NOMO-1 treated with dmso at 0.1 percent for 144 hours (cell line): ENCODE measurements around the gene PER2.
"Not testable (repeated sequence)": the region's sequence is repeated elsewhere in the genome, so short reads cannot be mapped to it uniquely, and the experiment has no call there.

ENCODE experiments used
- DNase-seq: peaks from one replicate; lab custom pipeline; 2025; ENCODE audit not compliant: unreplicated experiment; lab: John Stamatoyannopoulos, UW

PER2 gene

DNA sequence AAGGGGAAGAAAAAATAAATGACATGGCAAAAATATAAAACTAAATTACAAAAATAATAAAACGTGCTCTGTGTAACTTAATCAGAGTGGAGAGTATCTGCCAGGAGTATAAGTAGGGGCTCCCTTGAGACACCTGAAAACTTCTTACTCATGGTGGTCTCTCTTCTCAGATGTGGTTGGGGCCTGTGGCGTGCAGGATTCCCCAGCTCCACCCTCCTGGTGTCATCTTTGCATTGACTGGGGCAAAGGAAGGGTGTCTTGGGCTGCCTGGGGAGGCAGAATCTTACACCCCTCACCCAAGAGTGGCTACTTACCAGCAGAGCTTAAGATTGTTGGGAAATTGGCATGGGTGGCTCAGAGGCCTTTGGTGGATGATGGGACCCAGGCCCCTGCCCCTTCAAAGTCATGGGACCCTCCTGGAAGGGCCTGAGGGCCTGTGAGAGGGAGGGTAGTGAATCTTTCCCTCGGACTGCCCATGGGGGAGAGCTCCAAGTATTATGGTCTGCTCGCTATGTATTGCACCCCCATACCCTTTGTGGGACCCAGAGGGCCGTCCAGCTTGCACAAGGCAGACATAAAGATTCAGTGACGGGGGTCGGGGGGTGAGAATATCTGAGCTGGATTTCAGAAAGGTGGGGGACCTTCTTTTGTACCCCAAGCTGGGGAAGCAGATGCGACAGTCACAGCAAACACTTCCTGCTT, 25.0 kb upstream of the PER2 start:
- DNase-seq, result no peak

DNA sequence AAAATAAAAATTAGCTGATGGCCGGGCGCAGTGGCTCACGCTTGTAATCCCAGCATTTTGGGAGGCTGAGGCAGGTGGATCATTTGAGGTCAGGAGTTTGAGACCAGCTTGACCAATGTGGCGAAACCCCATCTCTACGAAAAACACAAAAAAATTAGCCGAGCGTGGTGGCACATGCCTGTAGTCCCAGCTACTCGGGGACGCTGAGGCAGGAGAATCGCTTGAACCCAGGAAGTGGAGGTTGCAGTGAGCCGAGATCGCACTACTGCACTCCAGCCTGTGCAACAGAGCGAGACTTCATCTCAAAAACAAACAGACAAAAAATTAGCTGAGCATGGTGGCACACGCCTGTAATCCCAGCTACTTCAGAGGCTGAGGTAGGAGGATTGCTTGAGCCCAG, 22.3 kb upstream of the PER2 start:
- not testable (repeated sequence) for DNase-seq

GRCh38 chr2:238308177-238308576, 19.8 kb upstream of the PER2 start:
- no peak for DNase-seq

DNA sequence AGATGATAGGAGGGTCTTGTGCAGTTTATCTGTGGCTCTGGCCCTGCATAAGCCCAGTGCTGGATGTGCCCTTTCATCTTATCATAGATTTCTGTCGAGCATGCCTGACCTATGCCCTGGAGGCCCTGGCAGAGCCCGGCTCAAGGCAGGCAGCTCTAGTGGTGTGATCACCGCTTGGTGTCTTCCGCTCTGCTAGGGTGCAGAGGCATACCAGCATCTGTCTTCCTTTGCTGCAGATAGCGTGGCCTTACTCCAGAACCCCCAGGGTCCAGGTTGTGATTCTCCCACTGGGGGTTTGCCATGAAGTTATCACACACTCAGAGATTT, 18.2 kb upstream of the PER2 start:
- DNase-seq, result no peak

- DNase-seq, result no peak
Measured at GRCh38 chr2:238305965-238306671, 17.7 kb upstream of the PER2 start.

DNA sequence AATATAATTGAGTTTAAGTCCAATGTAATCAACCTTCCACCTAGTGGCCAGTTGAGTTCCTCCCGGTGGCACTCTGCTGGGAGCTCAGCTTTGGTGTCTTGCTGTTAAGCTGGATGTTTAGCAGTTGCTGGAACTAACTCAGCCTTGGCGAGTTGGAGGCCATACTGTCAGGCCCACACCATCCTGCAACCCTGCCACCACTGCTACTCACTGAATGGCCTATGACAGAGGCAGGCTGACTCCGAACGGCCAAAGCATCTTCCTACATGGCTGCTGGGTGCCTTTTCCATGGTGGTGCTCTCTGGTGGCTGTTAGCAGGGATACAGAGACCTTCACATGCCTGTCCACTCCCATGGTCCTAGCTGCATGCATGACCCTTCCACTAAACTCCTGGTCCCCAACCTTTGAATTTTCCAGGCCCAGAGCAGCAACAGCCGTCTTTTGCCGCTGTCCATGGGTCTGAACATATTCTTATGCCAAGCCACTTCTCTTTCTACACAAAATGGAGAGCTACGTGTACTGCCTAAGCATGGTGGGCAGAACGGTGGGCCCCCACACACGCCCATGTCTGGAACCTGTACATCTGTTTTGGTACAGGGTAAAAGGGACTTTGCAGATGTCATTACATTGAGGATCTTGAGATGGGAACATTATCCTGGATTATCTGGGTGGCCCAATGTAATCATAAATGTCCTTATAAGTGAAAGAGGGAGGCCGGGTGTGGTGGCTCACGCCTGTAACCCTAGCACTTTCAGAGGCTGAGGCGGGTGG, 16.9 kb upstream of the PER2 start:
- no peak for DNase-seq

DNA sequence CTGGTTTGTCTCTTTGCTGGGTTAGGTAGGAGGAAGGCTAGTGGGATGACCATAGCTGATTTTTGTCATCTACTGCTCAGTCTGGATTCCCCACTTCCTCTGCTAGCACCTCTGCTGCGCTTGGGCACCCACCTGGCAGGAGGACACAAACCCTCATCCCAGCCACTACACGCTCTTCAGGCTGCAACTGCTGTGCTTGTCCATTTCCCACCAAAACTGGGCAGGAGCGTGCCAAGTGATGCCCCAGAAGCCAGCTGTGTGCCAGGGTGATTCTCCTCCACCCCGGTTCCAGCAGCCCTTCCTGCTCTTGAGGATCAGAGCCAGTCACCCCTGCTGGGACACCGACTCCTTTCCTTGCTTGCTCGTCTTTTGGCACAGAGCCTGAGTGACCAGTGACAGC, 15.7 kb upstream of the PER2 start:
- DNase-seq, result no peak

DNA sequence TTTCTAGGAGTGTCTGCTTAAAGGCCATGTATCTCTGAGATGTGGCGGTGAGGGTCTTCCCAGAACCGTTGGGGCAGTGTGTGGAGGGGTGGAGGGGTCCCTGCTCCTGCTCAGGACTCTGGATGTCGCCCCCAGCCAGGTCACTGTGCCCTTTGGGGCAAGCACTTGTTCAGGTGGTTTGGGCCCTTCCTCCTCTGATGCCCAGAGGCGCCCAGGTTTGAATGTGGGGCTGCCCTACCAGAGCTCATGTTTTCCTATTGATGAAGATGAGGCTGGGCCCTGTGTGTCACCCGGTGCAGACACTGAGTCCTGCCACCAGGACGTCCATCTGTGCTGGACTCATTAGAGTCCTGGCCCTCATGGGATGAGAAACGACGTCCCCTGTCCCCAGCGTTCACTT, 14.3 kb upstream of the PER2 start:
- DNase-seq, result no peak

- no peak for DNase-seq
Measured at GRCh38 chr2:238302087-238302486, 13.7 kb upstream of the PER2 start.

- DNase-seq, result no peak
Measured at GRCh38 chr2:238299803-238300202, 11.4 kb upstream of the PER2 start.

DNA sequence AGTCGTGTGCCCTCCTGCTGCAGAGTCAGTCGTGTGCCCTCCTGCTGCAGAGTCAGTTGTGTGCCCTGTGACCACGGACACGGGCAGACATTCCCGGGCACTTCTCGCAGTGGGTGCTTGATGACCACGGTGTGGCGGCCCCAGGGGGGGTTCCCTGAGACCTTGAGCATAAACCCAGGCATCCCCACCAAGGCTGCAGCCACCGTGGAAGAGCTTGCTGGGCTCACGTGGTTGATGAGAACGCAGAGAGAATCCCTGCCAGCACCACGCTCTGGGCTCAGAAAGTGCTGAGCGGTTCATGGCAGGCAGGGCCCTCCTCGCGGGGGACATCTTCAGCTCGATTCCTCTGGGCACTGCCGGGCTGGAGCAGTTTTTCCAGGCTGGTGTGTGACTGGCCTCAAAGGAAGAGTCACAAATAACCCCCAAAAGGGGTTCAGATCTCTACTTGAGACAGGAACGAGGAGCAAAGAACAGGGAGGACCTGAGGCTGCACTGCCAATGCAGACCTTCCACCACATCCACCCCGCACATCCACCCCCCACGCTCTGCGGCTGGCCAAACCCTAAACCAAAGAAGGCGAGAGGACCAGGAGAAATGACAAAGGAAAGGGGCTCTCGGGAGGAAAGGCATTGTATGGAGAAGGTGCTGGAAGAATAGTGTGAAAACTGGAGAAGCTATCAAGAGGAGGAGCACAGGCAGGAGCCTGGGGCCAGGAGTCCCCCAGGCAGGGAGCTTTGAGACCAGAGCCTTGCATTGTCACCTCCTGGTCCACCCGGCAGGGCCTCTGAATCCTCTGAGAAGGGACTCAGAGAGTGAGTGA, 8.4 kb upstream of the PER2 start:
- no peak for DNase-seq

DNA sequence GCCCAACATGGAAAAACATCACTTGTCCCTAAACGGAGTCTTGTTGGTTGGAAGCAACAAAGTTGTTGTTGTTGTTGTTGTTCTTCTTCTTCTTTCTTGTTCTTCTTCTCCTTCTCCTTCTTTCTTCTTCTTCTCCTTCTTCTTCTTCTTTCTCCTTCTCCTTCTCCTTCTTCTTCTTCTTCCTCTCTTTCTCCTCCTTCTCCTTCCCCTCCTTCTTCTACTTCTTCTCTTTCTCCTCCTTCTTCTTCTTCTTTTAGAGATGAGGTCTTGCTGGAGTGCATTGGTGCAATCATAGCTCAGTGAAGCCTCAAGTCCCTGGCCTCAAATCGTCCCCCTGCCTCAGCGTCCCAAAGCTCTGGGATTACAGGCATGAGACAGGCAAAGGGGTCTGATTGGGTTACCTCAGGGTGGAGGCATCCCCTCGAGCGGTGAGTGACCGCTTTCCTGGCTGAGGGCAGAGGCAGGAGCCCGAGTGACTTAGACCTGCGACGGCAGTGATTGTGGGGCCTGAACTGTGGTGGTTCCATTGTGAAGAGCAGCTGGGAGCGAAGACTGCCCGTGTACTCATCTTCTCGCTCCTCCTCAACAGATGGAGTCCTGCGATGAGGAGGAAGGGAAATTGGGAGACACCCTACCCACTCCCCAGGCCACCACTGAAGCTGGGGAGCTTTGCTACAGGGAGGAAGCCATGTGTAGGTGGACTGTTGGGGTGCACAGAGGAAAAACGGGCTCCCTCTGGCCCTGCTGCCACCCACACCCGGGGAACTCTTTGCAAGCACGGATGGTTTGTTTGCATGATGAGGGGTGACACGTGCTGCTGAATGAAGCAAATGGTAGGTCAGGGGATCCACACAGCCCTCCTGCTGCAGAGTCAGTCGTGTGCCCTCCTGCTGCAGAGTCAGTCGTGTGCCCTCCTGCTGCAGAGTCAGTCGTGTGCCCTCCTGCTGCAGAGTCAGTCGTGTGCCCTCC, 7.0 kb upstream of the PER2 start:
- no peak for DNase-seq

DNA sequence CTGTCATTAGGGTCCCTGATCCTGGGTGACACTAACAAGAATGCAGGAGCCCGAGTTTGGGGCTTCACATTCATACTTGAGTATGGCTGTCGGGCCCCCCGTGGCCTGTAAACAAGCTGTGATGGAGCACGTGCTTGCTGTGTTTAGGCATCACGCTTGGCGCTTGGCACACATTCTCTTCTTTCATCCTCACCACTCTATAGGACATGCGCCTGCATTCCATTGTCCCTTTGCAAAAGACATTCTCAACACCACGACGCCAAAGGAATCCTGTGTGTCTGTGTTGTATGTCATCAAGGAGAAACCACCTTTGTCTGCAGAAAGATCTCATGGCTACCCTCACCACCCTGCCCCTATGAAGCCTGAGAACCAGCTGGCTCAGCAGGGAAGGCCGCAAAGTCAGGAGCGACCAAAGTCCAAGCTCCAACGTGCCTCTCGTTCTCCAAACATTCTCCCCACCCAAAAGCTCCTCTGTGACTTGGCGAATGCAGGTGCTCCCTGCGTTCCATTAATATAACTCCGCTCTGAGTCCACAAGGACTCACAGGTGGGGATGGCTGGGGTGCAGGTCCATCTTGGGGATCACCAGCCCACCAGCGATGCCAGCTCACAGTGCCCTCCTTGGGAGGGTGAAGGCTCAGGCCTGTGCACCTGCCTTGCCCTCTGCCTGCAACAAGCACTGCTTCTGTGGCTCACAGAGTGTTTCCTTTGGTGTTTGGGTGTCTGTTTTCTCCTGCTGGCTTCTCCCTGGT, 6.2 kb upstream of the PER2 start:
- DNase-seq, result no peak

- DNase-seq, result no peak
Measured at GRCh38 chr2:238294046-238294392, 5.6 kb upstream of the PER2 start.

DNA sequence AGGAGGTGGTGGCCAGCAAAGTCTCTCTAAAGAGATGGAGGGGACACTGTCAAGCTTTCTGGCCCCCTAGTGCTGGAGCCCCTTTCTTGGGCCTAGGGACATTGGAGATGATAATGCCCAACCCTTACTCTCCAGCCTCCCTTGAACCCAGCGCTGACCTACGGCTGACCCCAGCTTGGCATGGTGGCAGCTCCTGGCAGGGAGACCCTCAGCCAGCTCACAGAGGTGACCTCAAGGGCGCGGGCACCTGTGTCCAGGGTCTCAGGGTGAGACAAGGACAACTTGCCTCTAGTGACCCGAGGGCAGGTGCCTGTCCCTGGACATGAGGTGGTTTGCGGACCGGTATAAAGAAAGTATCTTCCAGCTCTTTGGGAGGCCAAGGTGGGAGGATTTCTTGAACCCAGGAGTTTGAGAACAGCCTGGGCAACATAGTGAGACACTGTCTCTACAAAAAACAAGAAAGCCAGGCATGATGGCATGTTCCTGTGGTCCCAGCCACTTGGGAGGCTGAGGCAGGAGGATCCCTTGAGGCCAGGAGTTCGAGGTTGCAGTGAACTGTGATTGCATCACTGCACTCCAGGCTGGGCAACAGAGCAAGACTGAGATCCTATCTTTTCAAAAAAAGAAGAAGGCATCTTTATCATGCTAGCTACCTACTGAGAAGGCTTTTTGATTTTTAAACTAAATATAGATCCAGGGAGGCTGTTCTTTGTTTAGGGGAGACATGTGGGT, 3.3 kb upstream of the PER2 start:
- DNase-seq, result no peak

- no peak for DNase-seq
Measured at GRCh38 chr2:238290715-238291549, 2.5 kb upstream of the PER2 start.

DNA sequence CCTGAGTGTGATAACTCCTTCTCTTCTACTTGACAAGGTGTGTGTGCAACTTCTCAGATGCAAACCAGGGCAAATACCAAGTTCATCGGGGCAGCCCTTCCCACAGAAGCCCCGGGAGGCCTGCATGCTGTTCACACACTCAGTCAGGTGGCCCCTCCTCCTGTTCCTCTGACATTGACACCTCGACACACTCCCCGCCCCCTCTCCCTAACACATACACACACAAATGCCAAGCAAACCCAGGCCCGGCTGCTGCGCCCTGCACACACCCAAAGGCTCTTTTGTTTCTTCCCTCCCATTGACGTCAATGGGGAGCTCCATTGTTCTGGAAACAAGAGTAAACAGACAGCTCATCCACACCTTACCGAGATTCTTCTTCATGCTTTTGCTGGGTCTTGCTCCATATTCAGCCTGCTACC, 1.7 kb upstream of the PER2 start:
- DNase-seq, result no peak

GRCh38 chr2:238289574-238289973, 1.2 kb upstream of the PER2 start:
- no peak for DNase-seq
